Measurements from ENCODE around the gene ENTPD2.

ENTPD2 gene

DNA sequence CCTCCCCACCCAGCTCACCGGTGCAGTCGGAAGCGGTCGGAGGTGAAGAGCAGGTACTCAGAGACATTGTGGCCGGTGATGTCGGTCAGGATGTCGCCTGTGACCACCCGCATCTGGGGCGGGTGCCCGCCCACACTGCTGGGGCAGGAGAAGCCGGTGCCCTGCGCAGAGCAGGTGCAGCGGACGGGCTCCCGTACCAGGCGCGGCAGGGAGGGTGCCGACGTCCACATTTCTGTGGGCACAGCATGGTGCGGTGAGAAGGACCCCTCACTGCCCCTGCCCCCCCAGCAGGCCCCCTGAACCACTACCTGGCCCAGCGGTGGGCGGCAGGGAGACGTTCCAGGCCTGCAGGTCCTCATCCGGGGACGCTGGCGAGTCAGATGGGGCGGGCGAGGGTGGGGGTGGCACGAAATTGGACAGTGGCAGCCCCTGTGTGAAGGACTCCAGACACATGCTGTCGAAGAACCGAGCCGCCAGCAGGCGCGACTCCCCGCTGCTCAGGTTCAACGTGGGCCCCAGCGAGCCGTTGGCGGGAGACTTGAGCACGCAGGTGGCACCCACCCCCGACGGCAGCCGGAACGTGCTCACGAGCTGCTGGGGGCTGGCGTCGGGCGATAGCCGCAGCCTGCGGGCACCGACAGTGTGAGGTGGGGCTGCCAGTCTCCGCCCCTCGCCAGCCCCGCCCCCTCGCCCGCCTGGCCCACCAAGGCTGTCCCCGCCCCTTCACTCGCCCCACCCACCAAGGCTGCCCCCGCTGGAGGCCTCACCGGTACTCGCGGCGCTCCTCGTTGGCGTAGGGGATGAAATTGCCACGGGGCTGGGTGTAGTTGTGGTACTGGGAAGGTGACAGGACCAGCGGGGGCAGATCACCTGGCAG, 40.9 kb downstream of the ENTPD2 start:
- TF ChIP-seq CTCF (IDR thresholded peaks at IDR 0.05; ENCODE audit: borderline replicate concordance, control extremely low read depth, extremely low read depth, insufficient read depth, missing control alignments) = no peak

GRCh38 chr9:137011907-137012675, 41.8 kb downstream of the ENTPD2 start:
- no peak for DNase-seq (ENCODE audit: low spot score)
- no peak for TF ChIP-seq CTCF (IDR thresholded peaks at IDR 0.05; ENCODE audit: borderline replicate concordance, control extremely low read depth, extremely low read depth, insufficient read depth, missing control alignments)
- in situ Hi-C loops (cut with MboI; ENCODE audit: low sequenced_read_pairs, unreplicated experiment) = no loop called here

More for the DNA sequence above, 40.9 kb downstream of the ENTPD2 start:
- in situ Hi-C loops (cut with MboI; ENCODE audit: low sequenced_read_pairs, unreplicated experiment) = no loop called here
- no peak for DNase-seq (ENCODE audit: low spot score)

- in situ Hi-C loops (cut with MboI; ENCODE audit: low sequenced_read_pairs, unreplicated experiment) = no loop called here
- TF ChIP-seq CTCF (IDR thresholded peaks at IDR 0.05; ENCODE audit: borderline replicate concordance, control extremely low read depth, extremely low read depth, insufficient read depth, missing control alignments) = no peak
- no peak for DNase-seq (ENCODE audit: low spot score)
Measured at GRCh38 chr9:137011156-137011555, 42.7 kb downstream of the ENTPD2 start.

- in situ Hi-C loops (cut with MboI; ENCODE audit: low sequenced_read_pairs, unreplicated experiment) = no loop called here
- no peak for DNase-seq (ENCODE audit: low spot score)
- no peak for TF ChIP-seq CTCF (IDR thresholded peaks at IDR 0.05; ENCODE audit: borderline replicate concordance, control extremely low read depth, extremely low read depth, insufficient read depth, missing control alignments)
Measured at GRCh38 chr9:137009938-137010732, 43.7 kb downstream of the ENTPD2 start.

DNA sequence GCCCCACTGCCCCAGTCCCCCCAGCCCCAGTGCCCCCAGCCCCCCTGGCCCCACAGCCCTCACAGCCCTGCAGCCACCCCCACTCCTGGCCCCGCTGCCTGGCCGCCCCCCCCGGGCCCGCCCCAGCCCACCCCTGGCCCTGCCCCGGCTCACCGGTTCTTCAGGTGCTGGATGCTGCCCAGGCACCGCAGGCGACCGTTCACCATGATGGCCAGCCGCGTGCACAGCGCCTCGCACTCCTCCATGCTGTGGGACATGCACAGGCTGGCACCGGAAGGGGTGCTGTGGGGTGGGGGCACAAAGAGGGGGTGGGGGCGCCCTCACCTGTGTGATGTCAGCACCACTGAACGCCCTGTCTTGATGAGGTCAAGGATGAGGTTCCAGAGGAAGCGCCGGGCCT, 44.6 kb downstream of the ENTPD2 start:
- TF ChIP-seq CTCF (IDR thresholded peaks at IDR 0.05; ENCODE audit: borderline replicate concordance, control extremely low read depth, extremely low read depth, insufficient read depth, missing control alignments) = no peak
- no peak for DNase-seq (ENCODE audit: low spot score)
- in situ Hi-C loops (cut with MboI; ENCODE audit: low sequenced_read_pairs, unreplicated experiment) = no loop called here

- no peak for TF ChIP-seq CTCF (IDR thresholded peaks at IDR 0.05; ENCODE audit: borderline replicate concordance, control extremely low read depth, extremely low read depth, insufficient read depth, missing control alignments)
Measured at GRCh38 chr9:137008312-137008711, 45.5 kb downstream of the ENTPD2 start.

More at GRCh38 chr9:137008312-137008711, 45.5 kb downstream of the ENTPD2 start:
- in situ Hi-C loops (cut with MboI; ENCODE audit: low sequenced_read_pairs, unreplicated experiment) = no loop called here
- DNase-seq (ENCODE audit: low spot score) = no peak

Data from GM13976 (cell line).